ENCODE results near the gene TNFAIP8L2.
"Not testable (repeated sequence)": the region's sequence is repeated elsewhere in the genome, so short reads cannot be mapped to it uniquely, and the experiment has no call there.

The TNFAIP8L2 gene

GRCh38 chr1:151146412-151147131, 9.9 kb upstream of the TNFAIP8L2 start, which contains the start of gene SEMA6C:
TSS of gene SEMA6C (minus strand) at chr1:151146631. CDS start at chr1:151142621, 4,010 bp downstream.
- DNase-seq, result peak; percentile 43

GRCh38 chr1:151147132-151147503, 9.3 kb upstream of the TNFAIP8L2 start:
- DNase-seq, result no peak

- no peak for DNase-seq
Measured at GRCh38 chr1:151147665-151148064, 8.8 kb upstream of the TNFAIP8L2 start.

- DNase-seq, result no peak
Measured at GRCh38 chr1:151157067-151157531, 650 bp downstream of the TNFAIP8L2 start.

- no peak for DNase-seq
Measured at GRCh38 chr1:151158326-151158725, 1.9 kb downstream of the TNFAIP8L2 start.

GRCh38 chr1:151158751-151159251, 2.4 kb downstream of the TNFAIP8L2 start:
- DNase-seq, result no peak

GRCh38 chr1:151159373-151159772, 2.9 kb downstream of the TNFAIP8L2 start:
- no peak for DNase-seq

GRCh38 chr1:151164732-151165280, 8.4 kb downstream of the TNFAIP8L2 start:
- no peak for DNase-seq

- peak; percentile 16 for DNase-seq
Measured at GRCh38 chr1:151165281-151165737, 8.9 kb downstream of the TNFAIP8L2 start.

- peak; percentile 96 for DNase-seq
Measured at GRCh38 chr1:151165738-151166504, 9.5 kb downstream of the TNFAIP8L2 start, which contains the start of the genes LYSMD1 and SCNM1. TSS of gene LYSMD1 (minus strand) at chr1:151165902. CDS start at chr1:151165258, 644 bp downstream. TSS of gene SCNM1 (plus strand) at chr1:151166144. CDS start at chr1:151166153, 9 bp downstream.

GRCh38 chr1:151166505-151166956, 10.1 kb downstream of the TNFAIP8L2 start:
- DNase-seq, result no peak

- no peak for DNase-seq
Measured at GRCh38 chr1:151167116-151167515, 10.7 kb downstream of the TNFAIP8L2 start.

GRCh38 chr1:151171190-151171589, 14.7 kb downstream of the TNFAIP8L2 start:
- DNase-seq, result no peak

- DNase-seq, result no peak
Measured at GRCh38 chr1:151175041-151175741, 18.7 kb downstream of the TNFAIP8L2 start.

GRCh38 chr1:151175863-151176262, 19.4 kb downstream of the TNFAIP8L2 start, which contains the start of gene TMOD4:
TSS of gene TMOD4 (minus strand) at chr1:151175981. CDS start at chr1:151174875, 1,106 bp downstream.
- no peak for DNase-seq

- no peak for DNase-seq
Measured at GRCh38 chr1:151176514-151177045, 20.1 kb downstream of the TNFAIP8L2 start.

- no peak for DNase-seq
Measured at GRCh38 chr1:151184211-151184610, 27.8 kb downstream of the TNFAIP8L2 start.

- no peak for DNase-seq
Measured at GRCh38 chr1:151187205-151187604, 30.8 kb downstream of the TNFAIP8L2 start.

GRCh38 chr1:151188667-151189066, 32.2 kb downstream of the TNFAIP8L2 start:
- not testable (repeated sequence) for DNase-seq

- DNase-seq, result peak; percentile 77
Measured at GRCh38 chr1:151189637-151190445, 33.4 kb downstream of the TNFAIP8L2 start, which contains the start of gene VPS72. TSS of gene VPS72 (minus strand) at chr1:151190197. CDS start at chr1:151190121, 76 bp downstream.

GRCh38 chr1:151192047-151192446, 35.6 kb downstream of the TNFAIP8L2 start:
- DNase-seq, result no peak
